GM21737 (cell line): ENCODE measurements around the gene BSCL2.
"Not testable (repeated sequence)": the region's sequence is repeated elsewhere in the genome, so short reads cannot be mapped to it uniquely, and the experiment has no call there.

Source experiments
- ATAC-seq: cut with Tn5 transposase; IDR thresholded peaks from one replicate; pipeline ENCODE4 v1.9.1; 2021; ENCODE audit warnings: mild to moderate bottlenecking, moderate library complexity; ENCODE audit not compliant: unreplicated experiment

Gene BSCL2

GRCh38 chr11:62707277-62707861, at the start of gene BSCL2, which contains the start of gene GNG3:
Gene BSCL2 (minus strand): TSS chr11:62707424. CDS start chr11:62707195, 229 bp downstream.
Gene GNG3 (plus strand): TSS chr11:62707676. CDS start chr11:62708296, 620 bp downstream.
- no peak for ATAC-seq

GRCh38 chr11:62755086-62755615, 47.9 kb upstream of the BSCL2 start:
- no peak for ATAC-seq

GRCh38 chr11:62753736-62754603, 46.7 kb upstream of the BSCL2 start, which contains the start of gene ZBTB3:
Gene ZBTB3 (minus strand): TSS chr11:62754160. CDS start chr11:62753664, 496 bp downstream.
- ATAC-seq: peak; percentile 90

GRCh38 chr11:62752994-62753735, 45.9 kb upstream of the BSCL2 start:
- no peak for ATAC-seq

GRCh38 chr11:62752177-62752785, 45.1 kb upstream of the BSCL2 start:
- ATAC-seq: no peak

GRCh38 chr11:62749931-62750330, 42.7 kb upstream of the BSCL2 start:
- ATAC-seq: not testable (repeated sequence)

- ATAC-seq: no peak
These were observed 40.4 kb upstream of the BSCL2 start for GRCh38 chr11:62747475-62748160.

GRCh38 chr11:62737196-62737595, 30.0 kb upstream of the BSCL2 start:
- ATAC-seq: no peak

- no peak for ATAC-seq
These were observed 25.6 kb upstream of the BSCL2 start for GRCh38 chr11:62732830-62733229.

GRCh38 chr11:62730076-62730475, 22.9 kb upstream of the BSCL2 start:
- not testable (repeated sequence) for ATAC-seq

- ATAC-seq: peak; percentile 18
These were observed 21.2 kb upstream of the BSCL2 start, which contains the start of gene TTC9C for GRCh38 chr11:62728171-62728988. Gene TTC9C (plus strand): TSS chr11:62728486. CDS start chr11:62728849, 363 bp downstream.

GRCh38 chr11:62727872-62728170, 20.6 kb upstream of the BSCL2 start:
- peak; percentile 40 for ATAC-seq

- peak; percentile 62 for ATAC-seq
These were observed 20.1 kb upstream of the BSCL2 start, which contains the start of gene HNRNPUL2 for GRCh38 chr11:62727165-62727871. Gene HNRNPUL2 (minus strand): TSS chr11:62727457. CDS start chr11:62727156, 301 bp downstream.

- no peak for ATAC-seq
These were observed 19.6 kb upstream of the BSCL2 start for GRCh38 chr11:62726915-62727164.

GRCh38 chr11:62726156-62726914, 19.1 kb upstream of the BSCL2 start:
- no peak for ATAC-seq

GRCh38 chr11:62725646-62726045, 18.4 kb upstream of the BSCL2 start:
- no peak for ATAC-seq

- no peak for ATAC-seq
These were observed 16.9 kb upstream of the BSCL2 start for GRCh38 chr11:62724171-62724570.

GRCh38 chr11:62721994-62722393, 14.8 kb upstream of the BSCL2 start:
- no peak for ATAC-seq
